Endothelial cell of umbilical vein (primary cell): Measurements from ENCODE around the gene CDH1. TPM values are rescaled to one million over a fixed set of nuclear protein-coding genes. Genes with fewer than 3 reads are reported as not detected.

Source experiments
- BruUV-seq: library from RNA; stranded (reverse); fragments of 400-500 nt; replicated peaks from 2 replicates; lab custom pipeline; 2021; lab: Mats Ljungman, UMichigan
- CTCF ChIA-PET: fragments of 300-600, 350-600 bp; sonication (Branson Sonifier 250); formaldehyde crosslinking; loops from one replicate; lab custom pipeline; 2021; ENCODE audit warnings: antibody characterized with exemption, inconsistent platforms; lab: Charles Lee
- POLR2A ChIA-PET: fragments of 300-600, 350-600 bp; sonication (Branson Sonifier 250); formaldehyde crosslinking; loops from one replicate; lab custom pipeline; 2021; ENCODE audit warnings: antibody characterized with exemption, inconsistent platforms; lab: Charles Lee
- DNase-seq: peaks from one replicate; pipeline ENCODE4 v3.0.0-alpha.2; 2011; ENCODE audit warnings: low read depth, low spot score
- FAIRE-seq: peaks from 2 replicates; lab custom pipeline; 2011; peaks lifted over from hg19 to GRCh38; lab: Jason Lieb, UNC
- H2AFZ ChIP-seq: 2 replicates; pipeline ENCODE4 v1.6.0; 2012; ENCODE audit warnings: low read depth, low read length, control low read depth, inconsistent platforms
- H3K27ac ChIP-seq: 2 replicates; pipeline ENCODE4 v1.5.1; 2011; ENCODE audit warnings: low read depth, mild to moderate bottlenecking, control low read depth, low read length, moderate library complexity; ENCODE audit not compliant: insufficient read depth
- H3K27me3 ChIP-seq, 2 experiments: 2 replicates each; pipeline versions ENCODE4 v1.6.0 to v1.6.1; 2011; ENCODE audit warnings: low read length in 2 of 2, mixed read lengths in 1 of 2; ENCODE audit not compliant: control insufficient read depth in 2 of 2, insufficient read depth in 2 of 2
- H3K36me3 ChIP-seq, 2 experiments: 2 replicates in 1 of 2; 3 replicates in 1 of 2; pipeline ENCODE4 v1.5.1; 2011; ENCODE audit warnings: low read length in 2 of 2, mild to moderate bottlenecking in 1 of 2, moderate library complexity in 1 of 2; ENCODE audit not compliant: control insufficient read depth in 2 of 2, insufficient read depth in 2 of 2; ENCODE audit errors: extremely low read depth in 1 of 2
- H3K4me1 ChIP-seq: 3 replicates; pipeline ENCODE4 v1.5.1; 2011; ENCODE audit warnings: mild to moderate bottlenecking, low read length; ENCODE audit not compliant: control insufficient read depth, insufficient read depth; ENCODE audit errors: extremely low read depth
- H3K4me2 ChIP-seq: 2 replicates; pipeline ENCODE4 v1.6.1; 2011; ENCODE audit warnings: low read length, control low read depth, mixed read lengths; ENCODE audit not compliant: insufficient read depth
- H3K4me3 ChIP-seq, 3 experiments: fragments of 200-600 bp in 1 of 3; sonication (generic), shearing (Covaris generic) in 1 of 3; replicated peaks in 1 of 3; 2 replicates each; pipeline ENCODE4 v1.5.1; 2011 to 2016; ENCODE audit warnings: control low read depth in 3 of 3, low read length in 3 of 3, mild to moderate bottlenecking in 2 of 3, inconsistent platforms in 1 of 3, low read depth in 1 of 3, moderate library complexity in 1 of 3; ENCODE audit not compliant: insufficient read depth in 1 of 3
- H3K79me2 ChIP-seq: 2 replicates; pipeline ENCODE4 v1.6.0; 2012; ENCODE audit warnings: low read length, inconsistent platforms; ENCODE audit not compliant: control insufficient read depth, insufficient read depth
- H3K9ac ChIP-seq: replicated peaks from 2 replicates; pipeline ENCODE3; 2011; ENCODE audit warnings: low read length, control low read depth; ENCODE audit not compliant: insufficient read depth; ENCODE audit errors: extremely low read depth
- H3K9me1 ChIP-seq: replicated peaks from 3 replicates; pipeline ENCODE4 v1.6.0; 2011; ENCODE audit warnings: mild to moderate bottlenecking, low read length; ENCODE audit not compliant: control insufficient read depth, insufficient read depth; ENCODE audit errors: extremely low read depth
- H3K9me3 ChIP-seq: replicated peaks from 2 replicates; pipeline ENCODE4 v1.5.1; 2012; ENCODE audit warnings: low read length, inconsistent platforms; ENCODE audit not compliant: control insufficient read depth, insufficient read depth
- H4K20me1 ChIP-seq: replicated peaks from 2 replicates; pipeline ENCODE3; 2011; ENCODE audit warnings: mild to moderate bottlenecking, low read length; ENCODE audit not compliant: control insufficient read depth, insufficient read depth; ENCODE audit errors: extremely low read depth
- CTCF ChIP-seq, 2 donors: IDR thresholded peaks; 1 replicate in 1 of 2; 2 replicates in 1 of 2; pipeline ENCODE4 v1.5.1; 2011; ENCODE audit warnings: low read length in 2 of 2, mild to moderate bottlenecking in 2 of 2, moderate library complexity in 2 of 2, control low read depth in 1 of 2, inconsistent platforms in 1 of 2, low read depth in 1 of 2; ENCODE audit not compliant: insufficient read depth in 1 of 2; ENCODE audit errors: extremely low read depth in 1 of 2
- EZH2 ChIP-seq: IDR thresholded peaks from 2 replicates; pipeline ENCODE4 v1.6.1; 2012; ENCODE audit warnings: borderline replicate concordance, low read depth, mild to moderate bottlenecking, moderate library complexity, low read length, inconsistent platforms; ENCODE audit not compliant: severe bottlenecking
- FOS ChIP-seq: IDR thresholded peaks from 2 replicates; pipeline ENCODE4 v1.6.1; 2011; ENCODE audit warnings: mild to moderate bottlenecking, low read length, moderate library complexity, borderline replicate concordance; ENCODE audit not compliant: insufficient read depth
- GATA2 ChIP-seq: IDR thresholded peaks from 2 replicates; pipeline ENCODE4 v1.7.0; 2011; ENCODE audit warnings: low read depth, mild to moderate bottlenecking, moderate library complexity, mixed read lengths, low read length; ENCODE audit not compliant: insufficient read length, insufficient read depth
- JUN ChIP-seq: IDR thresholded peaks from 2 replicates; pipeline ENCODE4 v1.6.1; 2011; ENCODE audit warnings: borderline replicate concordance, low read depth; ENCODE audit not compliant: insufficient read length, insufficient read depth
- MYC ChIP-seq: IDR thresholded peaks from one replicate; pipeline ENCODE4 v1.6.1; 2011; ENCODE audit warnings: mild to moderate bottlenecking, low read depth, low read length
- POLR2A ChIP-seq: IDR thresholded peaks from 2 replicates; pipeline ENCODE4 v1.6.1; 2012; ENCODE audit warnings: low read depth, mild to moderate bottlenecking, control low read depth, low read length
- POLR2AphosphoS5 ChIP-seq: IDR thresholded peaks from 2 replicates; pipeline ENCODE4 v1.6.1; 2012; ENCODE audit warnings: low read depth, mild to moderate bottlenecking, control low read depth, low read length, moderate library complexity; ENCODE audit not compliant: insufficient read depth
- dilution Hi-C: fragments of 300-500 bp; cut with MboI; formaldehyde crosslinking; loops from one replicate; pipeline ENCODE4 v1.15.0; 2019; ENCODE audit warnings: low sequenced_read_pairs; ENCODE audit not compliant: extremely low pct_ligation_motif_present
- intact Hi-C: fragments of 100-400 bp; cut with micrococcal nuclease; formaldehyde crosslinking; loops from one replicate; pipeline ENCODE4 v1.10.0; 2022
- polyA plus RNA-seq, 4 experiments: library from polyadenylated mRNA; depleted of rRNA in 3 of 4; stranded (reverse) in 3 of 4; unstranded in 1 of 4; fragments of >200 nt; gene quantifications; 2 replicates each; pipeline versions ENCODE4 v1.2.1 to v1.2.3, GENCODE V29; 2011 to 2012; ENCODE audit warnings: missing spikeins in 1 of 4
- total RNA-seq: library from RNA; stranded (reverse); gene quantifications from 2 replicates; pipeline ENCODE4 v1.2.3, GENCODE V29; 2021
- TF ChIP-seq, protein P1 (sequence below): IDR thresholded peaks from 2 replicates; pipeline ENCODE4 v1.6.1; 2011; ENCODE audit not compliant: insufficient read depth, insufficient read length

CDH1 gene
- total and polyA plus RNA-seq, 2 donors (not counting 3 experiments of a cell fraction or from before 2014, with no cell fraction given) = 0.28 to 0.69 TPM

- TF ChIP-seq FOS (no peak), MYC (no peak), GATA2 (no peak), EZH2 (no peak), CTCF (IDR thresholded peaks at IDR 0.05; ENCODE audit: extremely low read depth in 1 of 2, insufficient read depth in 1 of 2, low read depth in 1 of 2, low read length in 2 of 2) (no peak), POLR2AphosphoS5 (no peak), JUN (no peak), POLR2A (no peak)
- TF ChIP-seq, protein P1, sequence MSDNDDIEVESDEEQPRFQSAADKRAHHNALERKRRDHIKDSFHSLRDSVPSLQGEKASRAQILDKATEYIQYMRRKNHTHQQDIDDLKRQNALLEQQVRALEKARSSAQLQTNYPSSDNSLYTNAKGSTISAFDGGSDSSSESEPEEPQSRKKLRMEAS = no peak
- Histone ChIP-seq H2AFZ (no peak overlapping the region), H3K9me1 (no peaks in the 10 kb centered on the region), H3K27ac (no peak overlapping the region), H3K4me3 (no peak overlapping the region), H3K4me2 (no peak overlapping the region), H3K36me3 (no peaks in the 10 kb centered on the region), H3K9me3 (no peaks in the 10 kb centered on the region), H3K4me1 (peaks cover 3% of the 10 kb centered on the region), H3K79me2 (no peaks in the 10 kb centered on the region), H3K9ac (no peak overlapping the region), H3K27me3 (no peaks in the 10 kb centered on the region), H4K20me1 (no peaks in the 10 kb centered on the region)
- FAIRE-seq = no peak
- POLR2A ChIA-PET = no interaction called here
- intact Hi-C loops (no loop called here), dilution Hi-C loops (no loop called here)
- DNase-seq = no peak
- CTCF ChIA-PET = interaction anchor here (1.0 kb wide), 1 partner anchor 28 kb away, joined by 3 read pairs; no protein-coding TSS in a partner anchor
- no TSS peak for BruUV-seq
Measured at GRCh38 chr16:68696514-68696913, 40.6 kb upstream of the CDH1 start.
